DOHH2 (cell line): ENCODE results near the gene GUCY1A1.

Experiments used
- H3F3A ChIP-seq: fragments of 200-600 bp; sonication (generic), shearing (Covaris generic); 2 replicates; pipeline ENCODE4 v1.6.0; 2016; ENCODE audit warnings: antibody characterized with exemption, mild to moderate bottlenecking; ENCODE audit not compliant: control insufficient read depth, insufficient read depth
- H3K27ac ChIP-seq: fragments of 200-600 bp; sonication (generic); 2 replicates; pipeline ENCODE4 v1.5.1; 2014; ENCODE audit warnings: low read depth, mild to moderate bottlenecking, low read length, moderate library complexity
- H3K27me3 ChIP-seq: fragments of 200-600 bp; sonication (generic); 2 replicates; pipeline ENCODE4 v1.6.1; 2014; ENCODE audit warnings: mild to moderate bottlenecking, low read length, mixed read lengths; ENCODE audit not compliant: control insufficient read depth
- H3K36me3 ChIP-seq: fragments of 200-600 bp; sonication (generic); 2 replicates; pipeline ENCODE4 v1.6.1; 2014; ENCODE audit warnings: mild to moderate bottlenecking, low read length, moderate library complexity, mixed read lengths; ENCODE audit not compliant: control insufficient read depth
- H3K4me1 ChIP-seq: fragments of 200-600 bp; sonication (generic); 2 replicates; pipeline ENCODE4 v1.6.1; 2014; ENCODE audit warnings: mild to moderate bottlenecking, low read length, mixed read lengths; ENCODE audit not compliant: control insufficient read depth
- H3K4me2 ChIP-seq: fragments of 200-600 bp; sonication (generic); 2 replicates; pipeline ENCODE4 v1.6.0; 2014; ENCODE audit warnings: mild to moderate bottlenecking, low read length, moderate library complexity
- H3K4me3 ChIP-seq: fragments of 200-600 bp; sonication (generic); 2 replicates; pipeline ENCODE4 v1.5.1; 2014; ENCODE audit warnings: mild to moderate bottlenecking, low read length, mixed read lengths
- H3K79me2 ChIP-seq: fragments of 200-600 bp; sonication (generic); 2 replicates; pipeline ENCODE4 v1.6.1; 2014; ENCODE audit warnings: mild to moderate bottlenecking, low read length, mixed read lengths; ENCODE audit not compliant: control insufficient read depth
- H3K9me2 ChIP-seq: fragments of 200-600 bp; sonication (generic); replicated peaks from 2 replicates; pipeline ENCODE4 v1.6.1; 2014; ENCODE audit warnings: mild to moderate bottlenecking, low read length, mixed read lengths; ENCODE audit not compliant: control insufficient read depth
- H3K9me3 ChIP-seq: fragments of 200-600 bp; sonication (generic); 2 replicates; pipeline ENCODE4 v1.6.1; 2014; ENCODE audit warnings: antibody characterized with exemption, low read length, mixed read lengths; ENCODE audit not compliant: control insufficient read depth, insufficient read depth
- H4K20me1 ChIP-seq: fragments of 200-600 bp; sonication (generic); 2 replicates; pipeline ENCODE4 v1.6.0; 2014; ENCODE audit warnings: low read depth, mild to moderate bottlenecking, antibody characterized with exemption, low read length, moderate library complexity; ENCODE audit not compliant: control insufficient read depth, insufficient read depth
- EZH2phosphoT487 ChIP-seq: fragments of 200-600 bp; sonication (generic); IDR thresholded peaks from 2 replicates; pipeline ENCODE4 v1.6.1; 2017; ENCODE audit warnings: borderline replicate concordance, mild to moderate bottlenecking, antibody characterized with exemption, low read length, moderate library complexity, mixed read lengths
- TF ChIP-seq, protein P1 (sequence below): fragments of 200-600 bp; sonication (generic); IDR thresholded peaks from one replicate; pipeline ENCODE4 v1.5.1; 2014; ENCODE audit warnings: antibody characterized with exemption, mild to moderate bottlenecking, low read depth, low read length; ENCODE audit not compliant: poor library complexity, severe bottlenecking

The GUCY1A1 gene

DNA sequence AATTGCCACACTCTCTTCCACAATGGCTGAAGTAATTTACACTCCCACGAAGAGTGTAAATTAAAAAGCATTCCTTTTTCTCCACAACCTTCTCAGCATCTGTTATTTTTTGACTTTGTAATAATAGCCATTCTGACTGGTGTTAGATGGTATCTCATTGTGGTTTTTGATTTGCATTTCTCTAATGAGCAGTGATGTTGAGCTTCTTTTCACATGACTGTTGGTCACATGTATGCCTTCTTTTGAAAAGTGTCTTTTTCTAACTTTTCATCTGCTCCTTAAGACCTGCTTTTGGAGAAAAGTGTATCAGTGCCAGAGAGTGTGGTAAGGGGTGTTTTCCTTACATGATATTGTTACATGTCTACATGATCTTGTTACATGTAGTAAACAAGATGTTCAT, 25.7 kb downstream of the GUCY1A1 start:
- no peaks in the 10 kb centered on the region for H3K9me3 ChIP-seq
- H4K20me1 ChIP-seq, result no peaks in the 10 kb centered on the region
- no peaks in the 10 kb centered on the region for H3F3A ChIP-seq
- H3K4me3 ChIP-seq, result no peak overlapping the region
- TF ChIP-seq EZH2phosphoT487, result no peak
- TF ChIP-seq, protein P1, sequence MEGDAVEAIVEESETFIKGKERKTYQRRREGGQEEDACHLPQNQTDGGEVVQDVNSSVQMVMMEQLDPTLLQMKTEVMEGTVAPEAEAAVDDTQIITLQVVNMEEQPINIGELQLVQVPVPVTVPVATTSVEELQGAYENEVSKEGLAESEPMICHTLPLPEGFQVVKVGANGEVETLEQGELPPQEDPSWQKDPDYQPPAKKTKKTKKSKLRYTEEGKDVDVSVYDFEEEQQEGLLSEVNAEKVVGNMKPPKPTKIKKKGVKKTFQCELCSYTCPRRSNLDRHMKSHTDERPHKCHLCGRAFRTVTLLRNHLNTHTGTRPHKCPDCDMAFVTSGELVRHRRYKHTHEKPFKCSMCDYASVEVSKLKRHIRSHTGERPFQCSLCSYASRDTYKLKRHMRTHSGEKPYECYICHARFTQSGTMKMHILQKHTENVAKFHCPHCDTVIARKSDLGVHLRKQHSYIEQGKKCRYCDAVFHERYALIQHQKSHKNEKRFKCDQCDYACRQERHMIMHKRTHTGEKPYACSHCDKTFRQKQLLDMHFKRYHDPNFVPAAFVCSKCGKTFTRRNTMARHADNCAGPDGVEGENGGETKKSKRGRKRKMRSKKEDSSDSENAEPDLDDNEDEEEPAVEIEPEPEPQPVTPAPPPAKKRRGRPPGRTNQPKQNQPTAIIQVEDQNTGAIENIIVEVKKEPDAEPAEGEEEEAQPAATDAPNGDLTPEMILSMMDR, result no peak
- H3K27me3 ChIP-seq, result no peaks in the 10 kb centered on the region
- H3K36me3 ChIP-seq, result no peaks in the 10 kb centered on the region
- no peaks in the 10 kb centered on the region for H3K9me2 ChIP-seq
- H3K4me1 ChIP-seq, result no peaks in the 10 kb centered on the region
- H3K79me2 ChIP-seq, result no peaks in the 10 kb centered on the region
- no peak overlapping the region for H3K4me2 ChIP-seq
- H3K27ac ChIP-seq, result no peak overlapping the region

DNA sequence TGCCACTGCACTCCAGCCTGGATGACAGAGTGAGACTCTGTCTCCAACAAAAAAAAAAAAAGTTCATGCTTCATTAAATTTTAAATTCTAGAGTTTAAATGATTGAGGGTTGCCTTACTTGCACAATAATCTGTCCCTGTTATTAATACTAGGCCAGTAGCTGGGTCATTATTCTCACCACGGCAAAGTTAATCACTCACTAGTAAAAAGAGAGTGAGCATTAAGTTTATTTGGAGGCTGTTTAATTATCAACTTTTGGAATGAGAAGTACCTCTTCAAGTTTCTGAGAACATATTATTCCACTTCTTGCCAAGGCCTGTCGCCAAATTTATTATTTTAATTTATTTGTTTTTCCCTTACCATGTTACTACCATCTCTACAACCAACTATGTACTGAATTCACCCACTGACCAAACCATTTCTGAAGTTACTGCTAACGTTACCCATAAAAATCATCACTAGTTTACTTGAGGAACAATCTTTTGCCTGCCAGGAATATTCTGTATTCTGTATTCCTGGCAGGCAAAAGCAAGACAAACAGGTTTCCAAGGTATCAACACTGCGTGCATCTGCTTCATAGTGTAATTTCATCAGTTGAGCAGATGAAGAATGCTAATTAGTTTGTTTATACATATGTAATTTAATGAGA, 26.5 kb downstream of the GUCY1A1 start:
- H4K20me1 ChIP-seq, result no peaks in the 10 kb centered on the region
- no peaks in the 10 kb centered on the region for H3F3A ChIP-seq
- no peaks in the 10 kb centered on the region for H3K9me2 ChIP-seq
- no peaks in the 10 kb centered on the region for H3K4me1 ChIP-seq
- no peak overlapping the region for H3K4me2 ChIP-seq
- H3K36me3 ChIP-seq, result no peaks in the 10 kb centered on the region
- no peak overlapping the region for H3K4me3 ChIP-seq
- no peaks in the 10 kb centered on the region for H3K79me2 ChIP-seq
- no peak for TF ChIP-seq EZH2phosphoT487
- TF ChIP-seq, protein P1, result no peak
- H3K27me3 ChIP-seq, result no peaks in the 10 kb centered on the region
- no peaks in the 10 kb centered on the region for H3K9me3 ChIP-seq
- H3K27ac ChIP-seq, result no peak overlapping the region

DNA sequence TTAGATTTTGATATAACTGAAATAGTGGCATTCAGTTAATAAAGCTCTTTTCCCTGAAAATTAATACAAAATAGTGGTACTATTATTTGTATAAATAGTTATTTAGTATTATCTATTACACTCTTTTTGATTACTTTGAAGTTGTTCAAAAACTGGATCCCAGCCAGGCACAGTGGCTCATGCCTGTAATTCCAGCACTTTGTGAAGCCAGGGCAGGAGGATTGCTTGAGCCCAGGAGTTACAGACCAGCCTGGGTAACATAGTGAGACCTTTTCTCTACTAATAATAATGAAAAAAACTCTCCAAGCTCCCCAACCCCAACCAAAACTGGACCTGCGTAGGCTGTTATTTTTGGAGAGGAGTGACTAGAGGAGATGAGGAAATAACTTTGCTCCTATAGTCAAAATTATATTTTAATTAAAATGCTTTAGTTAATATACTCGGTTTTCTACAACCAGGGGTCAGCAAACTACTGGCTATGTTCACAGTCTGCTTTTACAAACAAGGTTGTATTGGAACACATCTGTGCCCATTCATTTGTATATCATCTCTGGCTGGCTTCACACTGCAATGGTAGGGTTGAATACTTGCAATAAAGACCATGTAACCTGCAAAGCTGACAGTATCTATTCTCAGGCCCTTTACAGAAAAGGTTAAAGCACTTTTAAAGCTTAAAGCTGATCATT, 27.6 kb downstream of the GUCY1A1 start:
- Histone ChIP-seq H3K27me3 (no peaks in the 10 kb centered on the region), H3K79me2 (no peaks in the 10 kb centered on the region), H3K9me2 (no peaks in the 10 kb centered on the region), H3K9me3 (no peaks in the 10 kb centered on the region), H4K20me1 (no peaks in the 10 kb centered on the region), H3F3A (no peaks in the 10 kb centered on the region), H3K4me2 (no peak overlapping the region), H3K4me3 (no peak overlapping the region), H3K4me1 (no peaks in the 10 kb centered on the region), H3K36me3 (no peaks in the 10 kb centered on the region), H3K27ac (no peak overlapping the region)
- TF ChIP-seq, protein P1, result no peak
- TF ChIP-seq EZH2phosphoT487, result no peak
